Activated CD4-positive, alpha-beta T cell treated with anti-CD3 and anti-CD28 coated beads for 1 hour (primary cell): Measurements from ENCODE around the gene SWSAP1.
"Not testable (repeated sequence)": the region's sequence is repeated elsewhere in the genome, so short reads cannot be mapped to it uniquely, and the experiment has no call there.

ENCODE experiments used
- DNase-seq: peaks from one replicate; pipeline ENCODE4 v3.0.0-alpha.2; 2020

The SWSAP1 gene, protein sequence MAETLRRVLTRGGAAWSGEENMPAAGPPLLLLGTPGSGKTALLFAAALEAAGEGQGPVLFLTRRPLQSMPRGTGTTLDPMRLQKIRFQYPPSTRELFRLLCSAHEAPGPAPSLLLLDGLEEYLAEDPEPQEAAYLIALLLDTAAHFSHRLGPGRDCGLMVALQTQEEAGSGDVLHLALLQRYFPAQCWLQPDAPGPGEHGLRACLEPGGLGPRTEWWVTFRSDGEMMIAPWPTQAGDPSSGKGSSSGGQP

DNA sequence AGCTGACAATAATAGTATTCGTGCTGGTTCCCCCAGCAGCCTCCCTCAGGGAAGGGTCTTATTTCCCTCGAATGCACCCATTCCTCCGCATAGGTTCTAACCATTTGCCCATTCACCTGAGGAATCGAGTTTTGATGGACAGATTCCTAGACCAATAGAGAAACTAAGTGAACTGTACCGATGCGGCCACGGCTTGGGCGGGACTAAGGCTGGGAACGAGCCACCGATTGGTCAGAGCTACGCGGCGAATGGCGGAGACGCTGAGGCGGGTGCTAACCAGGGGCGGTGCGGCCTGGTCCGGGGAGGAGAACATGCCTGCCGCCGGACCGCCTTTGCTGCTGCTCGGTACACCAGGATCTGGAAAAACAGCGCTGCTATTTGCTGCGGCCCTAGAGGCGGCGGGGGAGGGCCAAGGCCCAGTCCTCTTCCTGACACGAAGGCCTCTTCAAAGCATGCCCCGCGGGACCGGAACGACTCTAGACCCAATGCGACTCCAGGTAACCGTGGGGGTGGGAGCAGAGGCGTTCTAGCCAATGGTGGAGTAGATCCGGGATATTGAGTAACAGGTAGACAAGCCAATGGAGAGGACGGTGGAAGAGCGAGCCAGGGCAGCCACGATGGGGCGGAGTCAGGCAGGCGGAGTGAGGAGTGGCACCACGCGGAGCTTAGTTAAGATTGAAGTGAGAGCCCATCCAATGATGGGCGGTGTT, at the start of gene SWSAP1:
TSS of gene SWSAP1 (plus strand) at position 234 of the 710 bp plus-strand sequence. CDS start at position 249, 15 bp downstream.
- DNase-seq = peak; percentile 93

DNA sequence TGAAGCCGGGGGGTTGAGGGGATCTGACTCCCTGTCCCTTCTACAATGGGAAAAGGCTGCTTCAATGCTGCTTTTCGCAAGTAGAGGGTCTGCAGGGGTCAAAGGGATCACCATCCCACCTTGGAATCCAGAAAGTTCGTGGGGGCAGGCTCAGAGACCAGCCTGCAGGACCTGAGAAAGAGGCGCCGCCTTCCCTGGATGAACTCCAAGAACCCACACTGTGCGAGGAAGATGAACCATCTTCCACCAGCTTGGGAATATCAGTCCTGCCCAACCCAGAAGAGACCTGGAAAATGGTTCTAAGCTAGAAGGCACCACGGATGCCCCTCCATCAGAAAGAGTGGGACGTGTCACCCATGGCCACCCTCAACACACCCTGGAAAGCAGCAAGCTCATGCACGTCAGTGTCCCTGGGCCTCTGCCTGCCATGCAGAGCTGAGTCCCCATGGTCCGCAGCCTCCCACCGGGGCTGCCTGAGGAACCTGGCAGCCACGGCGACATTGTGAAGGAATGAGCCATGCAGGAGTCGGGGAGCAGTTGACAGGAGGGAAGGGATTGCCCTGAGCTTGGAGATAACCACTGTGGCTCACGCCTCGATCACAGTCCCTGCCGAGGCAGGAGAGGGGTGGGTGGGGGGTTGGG, 49.6 kb upstream of the SWSAP1 start:
- DNase-seq = no peak

GRCh38 chr19:11325544-11325943, 48.9 kb upstream of the SWSAP1 start:
- DNase-seq = no peak

DNA sequence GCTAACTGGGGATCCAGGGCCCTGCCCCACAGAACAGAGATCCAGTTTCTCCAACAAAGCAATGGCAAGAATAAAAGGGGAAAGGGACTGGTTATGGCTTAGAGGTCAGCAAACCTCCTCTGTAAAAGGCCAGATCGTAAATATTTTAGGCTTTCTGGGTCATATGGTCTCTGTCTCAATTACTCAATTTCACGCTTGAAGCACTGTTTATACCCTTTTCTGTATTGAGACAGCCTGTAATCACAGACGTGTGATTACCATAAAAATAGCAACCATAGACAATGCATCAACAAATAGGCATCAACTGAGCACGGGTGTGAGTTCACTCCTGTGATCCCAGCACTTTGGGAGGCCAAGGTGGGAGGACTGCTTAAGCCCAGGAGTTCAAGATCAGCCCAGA, 44.3 kb upstream of the SWSAP1 start:
- no peak for DNase-seq

DNA sequence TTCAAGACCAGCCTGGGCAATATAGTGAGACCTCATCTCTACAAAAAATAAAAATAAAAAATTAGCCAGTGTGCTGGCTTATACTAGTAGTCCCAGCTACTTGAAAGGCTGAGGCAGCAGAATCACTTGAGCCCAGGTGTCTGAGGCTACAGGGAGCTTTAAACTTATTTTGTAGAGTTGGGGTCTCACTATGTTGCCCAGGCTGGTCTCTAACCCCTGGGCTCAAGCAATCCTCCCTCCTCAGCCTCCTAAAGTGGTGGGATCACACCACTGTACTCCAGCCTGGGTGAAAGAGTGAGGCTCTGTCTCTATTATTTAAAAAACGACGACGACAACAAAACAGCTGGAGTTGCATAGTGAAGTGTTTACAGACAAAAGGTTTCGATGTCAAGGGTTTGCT, 43.0 kb upstream of the SWSAP1 start:
- no peak for DNase-seq

DNA sequence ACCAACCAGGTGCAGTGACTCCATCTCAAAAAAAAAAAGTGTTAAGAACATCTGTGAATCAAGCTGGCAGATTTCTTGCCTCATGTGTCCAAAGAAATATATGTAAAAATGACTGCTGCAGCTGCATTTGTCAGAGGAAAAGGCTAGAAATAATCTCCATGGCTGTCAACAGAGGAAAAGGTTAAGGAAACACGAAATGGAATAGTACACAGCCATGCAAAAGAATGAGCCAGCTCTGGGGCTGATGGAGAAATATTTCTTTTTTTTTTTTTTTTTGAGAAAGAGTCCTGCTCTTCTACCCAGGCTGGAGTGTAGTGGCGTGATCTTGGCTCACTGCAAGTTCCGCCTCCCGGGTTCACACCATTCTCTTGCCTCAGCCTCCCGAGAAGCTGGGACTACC, 41.6 kb upstream of the SWSAP1 start:
- DNase-seq = no peak

- DNase-seq = not testable (repeated sequence)
Observed at GRCh38 chr19:11333838-11334237, 40.6 kb upstream of the SWSAP1 start.

DNA sequence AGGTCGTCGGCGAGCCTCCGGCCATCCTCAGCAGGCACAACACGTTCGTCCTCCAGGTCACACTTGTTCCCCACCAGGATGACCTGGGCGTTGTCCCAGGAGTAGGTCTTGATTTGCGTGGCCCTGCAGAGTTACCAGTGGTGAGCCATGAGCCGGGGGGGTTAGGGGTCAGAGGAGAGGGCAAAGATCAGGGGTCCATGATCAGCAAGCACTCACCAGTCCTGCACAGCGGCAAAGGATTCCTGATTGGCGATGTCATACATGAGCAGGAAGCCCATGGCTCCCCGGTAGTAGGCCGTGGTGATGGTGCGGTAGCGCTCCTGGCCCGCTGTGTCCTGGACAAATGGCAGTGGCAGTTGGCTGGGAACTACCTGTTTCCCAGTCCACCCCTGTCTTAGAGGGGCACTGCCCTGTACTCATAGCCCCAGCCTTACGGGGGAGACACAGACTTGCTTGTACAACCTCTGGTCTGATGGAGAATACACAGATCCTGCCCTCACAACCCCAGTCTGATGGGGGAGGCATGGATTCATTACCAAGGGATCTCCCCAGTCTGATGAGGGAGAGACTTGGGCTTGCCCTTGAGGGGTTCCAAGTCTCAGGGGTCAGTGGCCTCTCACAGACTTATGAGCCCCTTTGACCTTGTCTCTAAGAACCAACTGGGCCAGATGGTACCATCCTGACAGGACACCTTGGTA, 38.9 kb upstream of the SWSAP1 start:
- no peak for DNase-seq

GRCh38 chr19:11337080-11337479, 37.4 kb upstream of the SWSAP1 start:
- DNase-seq = no peak

DNA sequence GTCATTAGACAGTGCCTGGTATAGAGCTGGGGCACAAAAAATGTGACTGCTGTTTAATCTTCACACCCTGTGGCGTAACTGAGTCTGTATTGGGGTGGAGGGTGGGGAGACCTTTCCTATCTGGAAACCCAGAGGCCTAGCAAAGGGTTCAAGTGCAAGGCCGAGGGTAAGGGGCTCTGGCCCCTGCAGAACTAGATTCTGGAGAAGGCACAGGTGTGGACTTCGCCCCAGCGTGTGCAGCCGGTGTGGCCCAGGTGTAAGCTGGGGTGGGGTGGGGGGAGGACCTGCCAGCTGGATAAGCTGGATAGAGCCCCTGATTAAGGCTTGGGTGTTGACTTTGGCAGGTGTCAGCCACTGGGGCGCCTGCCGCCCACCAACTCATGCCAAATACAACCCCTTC, 36.3 kb upstream of the SWSAP1 start:
- no peak for DNase-seq

GRCh38 chr19:11338569-11339253, 35.8 kb upstream of the SWSAP1 start:
- no peak for DNase-seq

DNA sequence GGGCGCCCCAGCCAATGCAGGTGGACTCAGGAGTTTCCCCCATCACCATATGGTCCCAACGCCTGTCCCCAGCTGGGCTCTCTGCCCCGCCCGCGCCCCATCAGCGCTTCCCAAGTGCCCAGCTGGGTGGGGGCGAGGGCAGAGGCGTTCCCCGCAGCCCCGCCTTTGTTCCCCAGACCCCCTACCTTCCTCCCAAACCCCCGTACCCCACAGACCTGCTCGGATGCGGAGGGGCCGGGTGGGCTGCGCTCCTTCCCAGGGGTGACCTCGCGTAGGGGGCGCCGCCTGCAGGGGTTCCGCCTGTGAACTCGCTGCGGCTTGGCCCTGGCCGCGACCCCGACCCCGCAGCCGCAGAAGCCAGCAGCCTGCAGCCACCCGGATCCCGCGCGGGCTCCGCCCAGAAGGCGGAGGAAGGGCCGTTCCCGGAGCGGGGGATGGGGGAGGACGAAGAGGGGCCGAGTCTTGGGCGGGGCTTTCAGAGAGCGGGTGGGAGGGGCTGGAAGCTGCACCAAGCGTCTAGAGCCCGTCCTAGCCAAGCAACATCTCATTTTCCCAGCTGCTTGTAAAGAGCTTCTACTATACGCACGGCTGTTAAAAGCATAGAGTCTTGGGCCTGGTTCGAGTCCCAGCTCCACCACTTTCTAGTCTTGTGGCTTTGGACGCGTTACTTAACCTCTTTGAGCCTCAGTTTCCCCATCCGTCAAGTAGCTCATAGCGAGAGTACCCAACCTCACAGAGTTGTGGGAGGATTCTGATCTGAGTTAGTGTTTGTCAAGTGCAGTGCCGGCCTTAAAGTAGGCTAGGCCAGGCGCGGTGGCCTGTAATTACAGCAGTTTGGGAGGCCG, 35.0 kb upstream of the SWSAP1 start, which contains the start of gene RAB3D:
TSS of gene RAB3D (minus strand) at position 404 of the 845 bp plus-strand sequence. CDS start 2,258 bp downstream, outside the sequence.
- peak; percentile 65 for DNase-seq

DNA sequence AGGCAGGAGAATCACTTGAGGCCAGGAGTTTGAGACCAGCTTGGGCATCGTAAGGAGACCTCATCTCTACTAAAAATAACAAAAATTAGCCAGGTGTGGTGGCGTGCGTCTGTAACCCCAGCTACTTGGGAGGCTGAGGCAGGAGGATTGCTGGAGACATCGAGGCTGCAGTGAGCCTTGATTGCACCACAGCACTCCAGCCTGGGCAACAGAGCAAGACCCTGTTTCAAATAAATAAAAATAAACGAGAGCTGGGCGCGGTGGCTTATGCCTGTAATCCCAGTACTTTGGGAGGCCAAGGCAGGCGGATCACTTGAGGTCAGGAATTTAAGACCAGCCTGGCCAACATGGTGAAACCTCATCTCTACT, 34.4 kb upstream of the SWSAP1 start:
- DNase-seq = not testable (repeated sequence)

DNA sequence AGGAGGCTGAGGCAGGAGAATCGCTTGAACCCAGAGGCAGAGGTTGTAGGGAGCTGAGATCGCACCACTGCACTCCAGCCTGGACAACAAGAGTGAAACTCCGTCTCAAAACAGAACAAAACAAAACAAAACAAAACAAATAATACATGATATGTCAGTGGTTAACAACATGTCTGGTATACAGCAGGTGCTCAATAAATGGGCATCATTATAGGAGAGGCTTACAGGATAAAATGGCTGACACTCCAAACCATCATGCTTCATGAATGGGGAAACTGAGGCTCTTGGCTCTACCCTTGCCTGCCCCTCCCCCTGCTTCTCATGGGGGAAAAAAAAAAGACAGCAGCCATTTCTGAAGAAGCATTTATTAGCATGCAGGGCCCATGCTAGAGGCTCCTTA, 32.0 kb upstream of the SWSAP1 start:
- DNase-seq = no peak

DNA sequence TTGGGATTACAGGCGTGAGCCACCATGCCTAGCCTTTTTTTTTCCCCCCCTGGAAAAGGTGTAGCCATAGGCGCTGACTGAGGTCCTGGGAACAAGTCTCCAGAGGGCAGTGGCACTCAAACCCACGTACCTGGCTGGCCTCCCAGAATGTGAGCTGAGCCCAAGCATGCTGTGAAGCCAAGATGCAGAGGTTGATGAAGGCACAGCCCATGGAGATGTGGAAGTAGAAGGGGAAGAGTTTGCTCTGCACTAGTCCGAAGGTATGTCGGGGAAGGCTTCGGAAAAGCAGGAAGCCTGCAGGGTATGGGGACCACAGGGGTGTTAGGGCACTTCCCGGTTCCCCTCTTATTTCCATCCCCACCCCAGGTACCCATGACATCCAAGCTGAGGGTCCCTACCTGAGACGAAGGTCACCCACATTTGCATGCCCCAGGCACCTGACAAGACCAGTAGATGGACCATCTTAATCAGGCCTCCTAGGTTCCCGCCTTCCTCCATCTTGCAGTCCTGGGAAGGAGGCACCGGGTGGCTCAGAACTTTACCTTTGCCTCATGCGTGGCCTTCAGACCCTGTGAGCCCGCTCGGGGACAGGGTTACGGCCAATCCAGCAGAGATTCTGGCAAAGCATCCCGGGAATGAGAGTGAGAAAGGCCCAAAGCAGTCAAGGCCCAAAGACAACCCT, 29.2 kb upstream of the SWSAP1 start:
- no peak for DNase-seq

DNA sequence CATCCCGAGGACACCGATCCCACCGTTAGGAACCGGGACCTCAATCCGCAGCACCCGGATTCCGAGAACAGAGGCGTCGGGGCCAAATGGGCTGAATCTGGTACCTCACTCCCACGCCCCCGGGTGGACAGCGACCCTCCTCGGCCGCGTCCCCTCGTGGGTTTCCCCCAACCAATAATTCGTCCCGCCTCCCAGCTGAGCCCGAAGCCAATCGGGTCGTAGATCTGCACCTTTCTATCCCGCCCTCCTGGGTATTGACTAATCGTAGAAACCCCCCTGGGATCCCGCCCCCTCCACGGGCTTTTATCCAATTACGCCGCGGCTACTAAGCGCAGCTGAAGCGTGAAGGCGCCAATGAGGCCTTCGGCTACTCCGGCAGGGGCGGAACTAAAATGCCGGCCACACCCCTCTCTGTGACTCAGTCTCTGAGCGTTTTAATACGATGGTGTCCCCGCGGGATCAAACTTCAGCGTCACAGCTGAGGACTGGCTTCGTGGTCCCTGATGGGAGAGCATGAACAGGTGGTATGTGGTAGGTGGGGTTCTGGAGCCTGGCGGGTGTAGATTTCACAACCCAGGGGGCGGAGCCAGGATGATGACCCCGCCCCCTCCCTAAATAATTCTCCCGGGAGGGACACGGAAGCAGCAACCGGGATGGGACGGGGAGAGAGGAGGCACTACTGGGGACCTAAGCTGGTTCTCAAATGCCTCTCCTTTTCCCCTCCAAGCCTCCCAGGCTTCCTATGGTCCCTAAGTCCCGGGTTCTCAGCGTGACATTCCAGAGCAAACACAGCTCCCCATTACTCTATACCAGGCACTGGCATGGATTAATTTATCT, 28.1 kb upstream of the SWSAP1 start, which contains the start of the genes CCDC159 and TMEM205:
TSS of gene CCDC159 (plus strand) at position 416 of the 837 bp plus-strand sequence. CDS start at position 504, 88 bp downstream.
TSS of gene TMEM205 (minus strand) at position 165 of the 837 bp plus-strand sequence. CDS start 649 bp downstream, outside the sequence.
- DNase-seq = peak; percentile 97

DNA sequence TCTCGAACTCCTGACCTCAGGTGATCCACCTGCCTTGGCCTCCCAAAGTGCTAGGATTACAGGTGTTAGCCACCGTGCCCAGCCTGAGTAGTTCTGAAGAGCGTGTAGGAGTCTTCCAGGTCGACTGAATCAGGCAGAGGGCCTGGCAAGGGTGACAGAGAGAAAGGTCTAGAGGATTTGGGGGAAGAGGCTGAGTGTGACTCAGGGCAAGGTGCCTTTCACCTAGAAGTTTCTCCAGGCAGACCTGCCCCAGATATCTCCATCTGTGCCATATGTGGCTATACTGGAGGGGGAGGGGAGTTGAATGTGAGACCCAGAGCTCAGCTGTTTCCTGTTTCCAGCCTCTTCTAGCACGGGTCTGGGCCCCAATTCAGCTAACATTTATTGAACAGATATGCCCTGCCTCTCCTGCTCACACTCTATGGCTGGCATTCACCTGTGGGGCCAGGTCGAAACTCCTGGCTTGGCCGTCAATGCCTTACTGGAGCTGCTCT, 26.9 kb upstream of the SWSAP1 start:
- no peak for DNase-seq

GRCh38 chr19:11349171-11349570, 25.3 kb upstream of the SWSAP1 start:
- no peak for DNase-seq

DNA sequence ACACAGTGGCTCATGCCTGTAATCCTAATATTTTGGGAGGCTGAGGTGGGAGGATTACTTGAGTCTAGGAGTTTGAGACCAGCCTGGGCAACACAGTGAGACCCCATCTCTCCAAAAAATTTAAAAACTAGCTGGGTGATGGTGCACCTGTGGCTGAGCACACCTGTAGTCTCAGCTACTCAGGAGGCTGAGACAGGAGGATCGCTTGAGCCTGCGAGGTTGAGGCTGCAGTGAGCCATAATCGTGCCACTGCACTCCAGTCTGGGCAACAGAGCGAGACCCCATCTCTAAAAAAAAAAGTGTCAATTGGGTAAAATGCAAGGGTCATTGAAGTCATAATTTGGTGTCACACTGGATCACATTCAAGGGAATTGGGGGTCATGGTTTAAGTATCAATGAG, 20.4 kb upstream of the SWSAP1 start:
- not testable (repeated sequence) for DNase-seq
